ENCODE measurements around the gene MTIF3. TPM values are rescaled to one million over a fixed set of nuclear protein-coding genes. Genes with fewer than 3 reads are reported as not detected.
A peak's percentile ranks its signal among the peaks of the same experiment; 100 is the strongest.

Gene MTIF3
- total RNA-seq, 2 experiments from 2014 or later: 37.9 to 42.9 TPM

DNA sequence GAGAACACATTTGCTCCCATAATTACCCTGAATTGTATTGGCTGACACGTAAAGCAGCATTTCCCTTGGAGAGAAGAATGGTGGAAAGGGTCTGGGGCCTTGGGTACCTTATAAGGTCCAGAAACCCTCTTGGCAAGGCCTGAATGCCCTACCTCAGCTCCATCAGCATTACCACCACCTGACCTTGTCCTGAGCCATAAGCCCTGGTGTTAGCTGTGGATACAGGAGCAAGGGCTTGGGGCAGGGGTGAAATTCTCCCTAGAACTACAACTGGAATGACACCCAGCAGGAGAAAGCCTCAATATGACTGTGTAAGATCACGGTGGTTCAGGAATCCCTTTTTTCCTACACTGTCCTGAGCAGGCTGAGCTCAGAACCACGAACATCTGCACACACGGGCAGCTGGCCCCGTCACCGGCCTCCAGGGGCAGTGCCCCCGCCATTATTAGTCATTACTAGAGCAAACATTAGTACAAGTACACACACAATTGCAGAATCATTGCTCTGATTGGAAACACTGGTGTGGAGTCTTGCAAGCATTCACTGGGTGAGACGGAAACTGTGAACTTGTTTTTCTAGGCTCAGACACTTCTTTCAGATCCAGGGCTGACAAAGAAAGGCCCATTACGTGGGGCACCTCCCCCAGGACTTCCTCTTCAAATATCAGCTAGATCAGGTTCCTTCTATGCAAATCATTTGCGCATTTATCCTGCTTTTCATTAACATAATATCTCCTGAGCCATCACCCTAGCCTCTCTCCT is 26.8 kb upstream of the MTIF3 start:
- peaks cover 4% of the 10 kb centered on the region; the same call in 1 of the 2 replicates for H3K9me3 ChIP-seq (ENCODE audit: low read length)
- H3K27ac ChIP-seq (ENCODE audit: low read depth, low read length, poor library complexity, severe bottlenecking): no peak overlapping the region
- peaks cover 10% of the 10 kb centered on the region for H3K4me1 ChIP-seq (ENCODE audit: insufficient read depth, low read length, poor library complexity, severe bottlenecking)
- intact Hi-C loops (cut with micrococcal nuclease; ENCODE audit: unreplicated experiment): no loop called here
- no peaks in the 10 kb centered on the region for H4K20me1 ChIP-seq (ENCODE audit: insufficient read depth, low read length)
- peak overlapping the region; percentile 55 for H3K4me2 ChIP-seq (ENCODE audit: low read length)
- H2AFZ ChIP-seq (ENCODE audit: low read length): peak overlapping the region; percentile 98
- DNase-seq (ENCODE audit: low spot score): peak; percentile 25
- H3K36me3 ChIP-seq (ENCODE audit: insufficient read depth, low read length): no peaks in the 10 kb centered on the region
- no peaks in the 10 kb centered on the region; the same call in 1 of the 2 replicates for H3K79me2 ChIP-seq (ENCODE audit: insufficient read depth, low read depth, low read length)
- H3K9me2 ChIP-seq (ENCODE audit: insufficient read depth, low read length): no peaks in the 10 kb centered on the region
- H3K4me3 ChIP-seq (ENCODE audit: low read depth, low read length, poor library complexity, severe bottlenecking): peak overlapping the region; percentile 15
- ChIA-PET POLR2A (interaction anchor here (0.7 to 2.1 kb wide), 4 partner anchors 11 to 1207 kb away, joined by 3 to 10 read pairs (median 4); no protein-coding TSS in a partner anchor), CTCF (ENCODE audit: unreplicated experiment) (no interaction called here)
- TF ChIP-seq EZH2phosphoT487 (IDR thresholded peaks at IDR 0.05; ENCODE audit: borderline replicate concordance, low read depth, low read length): no peak
- TF ChIP-seq, protein P1, sequence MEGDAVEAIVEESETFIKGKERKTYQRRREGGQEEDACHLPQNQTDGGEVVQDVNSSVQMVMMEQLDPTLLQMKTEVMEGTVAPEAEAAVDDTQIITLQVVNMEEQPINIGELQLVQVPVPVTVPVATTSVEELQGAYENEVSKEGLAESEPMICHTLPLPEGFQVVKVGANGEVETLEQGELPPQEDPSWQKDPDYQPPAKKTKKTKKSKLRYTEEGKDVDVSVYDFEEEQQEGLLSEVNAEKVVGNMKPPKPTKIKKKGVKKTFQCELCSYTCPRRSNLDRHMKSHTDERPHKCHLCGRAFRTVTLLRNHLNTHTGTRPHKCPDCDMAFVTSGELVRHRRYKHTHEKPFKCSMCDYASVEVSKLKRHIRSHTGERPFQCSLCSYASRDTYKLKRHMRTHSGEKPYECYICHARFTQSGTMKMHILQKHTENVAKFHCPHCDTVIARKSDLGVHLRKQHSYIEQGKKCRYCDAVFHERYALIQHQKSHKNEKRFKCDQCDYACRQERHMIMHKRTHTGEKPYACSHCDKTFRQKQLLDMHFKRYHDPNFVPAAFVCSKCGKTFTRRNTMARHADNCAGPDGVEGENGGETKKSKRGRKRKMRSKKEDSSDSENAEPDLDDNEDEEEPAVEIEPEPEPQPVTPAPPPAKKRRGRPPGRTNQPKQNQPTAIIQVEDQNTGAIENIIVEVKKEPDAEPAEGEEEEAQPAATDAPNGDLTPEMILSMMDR (conservative IDR thresholded peaks at IDR 0.05; ENCODE audit: low read length): no peak
- BruUV-seq (replicated peaks): no TSS peak

DNA sequence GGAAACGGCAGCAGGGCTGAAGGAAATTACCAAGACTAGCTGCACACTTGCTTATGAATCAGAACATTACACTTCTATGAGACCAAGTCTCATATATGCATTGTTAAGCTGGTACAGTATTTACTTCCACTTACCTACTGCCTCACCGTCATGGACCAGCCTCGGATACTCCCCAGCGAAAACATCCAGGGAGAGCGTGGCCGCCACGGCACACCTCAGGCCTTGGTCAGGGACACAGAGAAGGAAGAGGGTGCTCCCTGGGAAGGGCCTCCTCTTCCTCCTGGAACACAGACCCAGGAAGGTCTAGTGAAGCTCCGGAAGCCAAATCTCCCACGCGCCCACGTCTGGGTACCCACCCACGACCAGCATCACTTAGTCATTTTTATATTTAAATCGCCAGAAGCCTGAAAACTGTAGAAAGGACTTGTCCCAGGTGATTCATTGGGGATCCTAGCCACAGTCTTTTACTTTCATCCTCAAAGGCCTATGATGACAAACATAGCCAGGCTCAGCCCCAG is 24.4 kb upstream of the MTIF3 start:
- intact Hi-C loops (cut with micrococcal nuclease; ENCODE audit: unreplicated experiment): no loop called here
- Histone ChIP-seq H2AFZ (ENCODE audit: low read length) (no peak overlapping the region), H4K20me1 (ENCODE audit: insufficient read depth, low read length) (no peaks in the 10 kb centered on the region), H3K27ac (ENCODE audit: low read depth, low read length, poor library complexity, severe bottlenecking) (no peak overlapping the region), H3K36me3 (ENCODE audit: insufficient read depth, low read length) (no peaks in the 10 kb centered on the region), H3K9me2 (ENCODE audit: insufficient read depth, low read length) (no peaks in the 10 kb centered on the region), H3K4me1 (ENCODE audit: insufficient read depth, low read length, poor library complexity, severe bottlenecking) (peaks cover 10% of the 10 kb centered on the region), H3K4me3 (ENCODE audit: low read depth, low read length, poor library complexity, severe bottlenecking) (no peak overlapping the region), H3K79me2 (ENCODE audit: insufficient read depth, low read depth, low read length) (no peaks in the 10 kb centered on the region; the same call in 1 of the 2 replicates), H3K9me3 (ENCODE audit: low read length) (no peaks in the 10 kb centered on the region), H3K4me2 (ENCODE audit: low read length) (no peak overlapping the region)
- no peak for TF ChIP-seq EZH2phosphoT487 (IDR thresholded peaks at IDR 0.05; ENCODE audit: borderline replicate concordance, low read depth, low read length)
- TF ChIP-seq, protein P1 (conservative IDR thresholded peaks at IDR 0.05; ENCODE audit: low read length): no peak
- DNase-seq (ENCODE audit: low spot score): no peak
- ChIA-PET CTCF (ENCODE audit: unreplicated experiment) (no interaction called here), POLR2A (interaction anchor here (0.6 kb wide), 1 partner anchor 76 kb away, joined by 3 read pairs; no protein-coding TSS in a partner anchor)
- no TSS peak for BruUV-seq (replicated peaks)

DNA sequence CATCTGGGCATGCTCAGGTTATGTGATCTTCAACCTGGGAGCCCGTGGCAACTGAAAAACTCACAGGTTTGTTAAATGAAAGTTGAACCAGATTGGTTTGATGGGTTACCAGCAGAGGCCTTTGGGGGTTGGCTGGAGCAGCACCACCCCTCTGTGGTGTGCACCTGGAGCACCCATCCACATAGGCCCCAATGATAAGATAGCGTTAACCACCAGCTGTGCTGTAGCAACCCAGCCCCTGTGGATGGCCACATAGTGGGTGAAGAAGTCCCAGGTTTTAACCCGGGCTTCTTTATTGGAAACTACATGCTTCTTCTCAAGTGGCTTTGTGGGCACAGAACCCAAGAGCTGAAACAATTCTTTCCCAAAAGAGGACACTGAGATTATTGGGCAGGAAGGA is 22.6 kb upstream of the MTIF3 start:
- ChIA-PET POLR2A (no interaction called here), CTCF (ENCODE audit: unreplicated experiment) (no interaction called here)
- BruUV-seq (replicated peaks): no TSS peak
- Histone ChIP-seq H3K4me3 (ENCODE audit: low read depth, low read length, poor library complexity, severe bottlenecking) (no peak overlapping the region), H3K4me1 (ENCODE audit: insufficient read depth, low read length, poor library complexity, severe bottlenecking) (peaks cover 10% of the 10 kb centered on the region), H3K36me3 (ENCODE audit: insufficient read depth, low read length) (no peaks in the 10 kb centered on the region), H3K9me3 (ENCODE audit: low read length) (no peaks in the 10 kb centered on the region), H2AFZ (ENCODE audit: low read length) (no peak overlapping the region), H4K20me1 (ENCODE audit: insufficient read depth, low read length) (no peaks in the 10 kb centered on the region), H3K79me2 (ENCODE audit: insufficient read depth, low read depth, low read length) (no peaks in the 10 kb centered on the region), H3K4me2 (ENCODE audit: low read length) (no peak overlapping the region), H3K9me2 (ENCODE audit: insufficient read depth, low read length) (no peaks in the 10 kb centered on the region), H3K27ac (ENCODE audit: low read depth, low read length, poor library complexity, severe bottlenecking) (no peak overlapping the region)
- intact Hi-C loops (cut with micrococcal nuclease; ENCODE audit: unreplicated experiment): no loop called here
- no peak for TF ChIP-seq EZH2phosphoT487 (IDR thresholded peaks at IDR 0.05; ENCODE audit: borderline replicate concordance, low read depth, low read length)
- TF ChIP-seq, protein P1 (conservative IDR thresholded peaks at IDR 0.05; ENCODE audit: low read length): no peak
- no peak for DNase-seq (ENCODE audit: low spot score)
